ENCODE results near the gene KBTBD7. TPM values are rescaled to one million over a fixed set of nuclear protein-coding genes. Genes with fewer than 3 reads are reported as not detected.

Gene KBTBD7
- 9.3 TPM for polyA plus RNA-seq (2013, experiment 1 of 2)
- polyA plus RNA-seq (2013, experiment 2 of 2) = 9.6 TPM

GRCh38 chr13:41193919-41194824, at the start of gene KBTBD7:
KBTBD7 (minus strand) TSS chr13:41194569; CDS start chr13:41194257, 312 bp downstream.
- peak within 1 kb of the TSS; percentile 96 for H3K56ac ChIP-seq (ENCODE audit: low read length)
- H2BK15ac ChIP-seq (replicated peaks; ENCODE audit: low read depth) = no peak within 1 kb of the TSS
- WGBS (ENCODE audit: extremely low coverage, insufficient coverage, low lambda C conversion rate) = no CpG with 5 or more reads among the region's 66 CpGs
- peaks cover 4% of the 10 kb centered on the region for H3K79me2 ChIP-seq (ENCODE audit: control insufficient read depth, insufficient read depth, low read length)
- peaks cover 7% of the 10 kb centered on the region for H3K79me1 ChIP-seq (ENCODE audit: low read length)
- peak within 1 kb of the TSS; percentile 74 for H2BK5ac ChIP-seq (ENCODE audit: low read length)
- peak within 1 kb of the TSS; percentile 57 for H3K4ac ChIP-seq (ENCODE audit: low read depth, low read length)
- peak within 1 kb of the TSS; percentile 98 for H3K23ac ChIP-seq (ENCODE audit: low read length)
- peak; percentile 98 for DNase-seq
- H3K27ac ChIP-seq (ENCODE audit: low read depth, low read length) = peak within 1 kb of the TSS; percentile 92
- H3K9ac ChIP-seq (ENCODE audit: low read length) = peak within 1 kb of the TSS; percentile 89
- no peak within 1 kb of the TSS for H3K18ac ChIP-seq (ENCODE audit: low read length)
- no peak within 1 kb of the TSS for H2AK5ac ChIP-seq (ENCODE audit: low read length)
- no peaks in the 10 kb centered on the region for H3K27me3 ChIP-seq (ENCODE audit: insufficient read depth, low read length, poor library complexity)
- no peaks in the 10 kb centered on the region for H3K36me3 ChIP-seq (ENCODE audit: control insufficient read depth, insufficient read depth, low read length)
- no peak within 1 kb of the TSS for H4K8ac ChIP-seq (ENCODE audit: low read depth, low read length)
- no peak within 1 kb of the TSS for H4K5ac ChIP-seq (ENCODE audit: low read length)
- H3K4me1 ChIP-seq (ENCODE audit: control insufficient read depth, low read depth, low read length) = peaks cover 5% of the 10 kb centered on the region
- no peak within 1 kb of the TSS for H2BK120ac ChIP-seq (ENCODE audit: low read depth, low read length)
- H3K4me3 ChIP-seq (ENCODE audit: low read length) = peak within 1 kb of the TSS; percentile 80
- peak within 1 kb of the TSS; percentile 75 for H3K4me2 ChIP-seq (ENCODE audit: low read length)

- no peak for DNase-seq
- H2BK120ac ChIP-seq (ENCODE audit: low read depth, low read length) = no peak overlapping the region
- no peaks in the 10 kb centered on the region for H3K79me2 ChIP-seq (ENCODE audit: control insufficient read depth, insufficient read depth, low read length)
- H2BK15ac ChIP-seq (replicated peaks; ENCODE audit: low read depth) = no peak overlapping the region
- no peak overlapping the region for H3K27ac ChIP-seq (ENCODE audit: low read depth, low read length)
- no peaks in the 10 kb centered on the region for H3K79me1 ChIP-seq (ENCODE audit: low read length)
- no peaks in the 10 kb centered on the region for H3K27me3 ChIP-seq (ENCODE audit: insufficient read depth, low read length, poor library complexity)
- H3K4ac ChIP-seq (ENCODE audit: low read depth, low read length) = no peak overlapping the region
- no CpG with 5 or more reads among the region's 4 CpGs for WGBS (ENCODE audit: extremely low coverage, insufficient coverage, low lambda C conversion rate)
- no peak overlapping the region for H4K8ac ChIP-seq (ENCODE audit: low read depth, low read length)
- no peaks in the 10 kb centered on the region for H3K36me3 ChIP-seq (ENCODE audit: control insufficient read depth, insufficient read depth, low read length)
- no peak overlapping the region for H3K56ac ChIP-seq (ENCODE audit: low read length)
- no peak overlapping the region for H4K5ac ChIP-seq (ENCODE audit: low read length)
- no peak overlapping the region for H3K18ac ChIP-seq (ENCODE audit: low read length)
- H3K9ac ChIP-seq (ENCODE audit: low read length) = no peak overlapping the region
- H3K4me2 ChIP-seq (ENCODE audit: low read length) = no peak overlapping the region
- H3K4me1 ChIP-seq (ENCODE audit: control insufficient read depth, low read depth, low read length) = no peaks in the 10 kb centered on the region
- no peak overlapping the region for H2BK5ac ChIP-seq (ENCODE audit: low read length)
- no peak overlapping the region for H3K23ac ChIP-seq (ENCODE audit: low read length)
- no peak overlapping the region for H3K4me3 ChIP-seq (ENCODE audit: low read length)
- no peak overlapping the region for H2AK5ac ChIP-seq (ENCODE audit: low read length)
Observed at GRCh38 chr13:41241626-41242025, 47.3 kb upstream of the KBTBD7 start.

GRCh38 chr13:41236369-41236768, 42.0 kb upstream of the KBTBD7 start:
- Histone ChIP-seq H3K56ac (ENCODE audit: low read length) (no peak overlapping the region), H3K4ac (ENCODE audit: low read depth, low read length) (no peak overlapping the region), H4K5ac (ENCODE audit: low read length) (no peak overlapping the region), H3K27ac (ENCODE audit: low read depth, low read length) (no peak overlapping the region), H3K18ac (ENCODE audit: low read length) (no peak overlapping the region), H2BK120ac (ENCODE audit: low read depth, low read length) (no peak overlapping the region), H3K23ac (ENCODE audit: low read length) (no peak overlapping the region), H3K4me1 (ENCODE audit: control insufficient read depth, low read depth, low read length) (no peaks in the 10 kb centered on the region), H3K27me3 (ENCODE audit: insufficient read depth, low read length, poor library complexity) (no peaks in the 10 kb centered on the region), H3K4me3 (ENCODE audit: low read length) (no peak overlapping the region), H2AK5ac (ENCODE audit: low read length) (no peak overlapping the region), H3K4me2 (ENCODE audit: low read length) (no peak overlapping the region), H2BK5ac (ENCODE audit: low read length) (no peak overlapping the region), H3K79me1 (ENCODE audit: low read length) (no peaks in the 10 kb centered on the region), H4K8ac (ENCODE audit: low read depth, low read length) (no peak overlapping the region), H2BK15ac (replicated peaks; ENCODE audit: low read depth) (no peak overlapping the region), H3K9ac (ENCODE audit: low read length) (no peak overlapping the region), H3K36me3 (ENCODE audit: control insufficient read depth, insufficient read depth, low read length) (no peaks in the 10 kb centered on the region), H3K79me2 (ENCODE audit: control insufficient read depth, insufficient read depth, low read length) (no peaks in the 10 kb centered on the region)
- WGBS (ENCODE audit: extremely low coverage, insufficient coverage, low lambda C conversion rate) = no CpG with 5 or more reads among the region's 1 CpG
- DNase-seq = no peak

GRCh38 chr13:41232578-41233480, 38.5 kb upstream of the KBTBD7 start:
- no peak for DNase-seq
- Histone ChIP-seq H3K9ac (ENCODE audit: low read length) (no peak overlapping the region), H2AK5ac (ENCODE audit: low read length) (no peak overlapping the region), H2BK5ac (ENCODE audit: low read length) (no peak overlapping the region), H3K4ac (ENCODE audit: low read depth, low read length) (no peak overlapping the region), H3K27me3 (ENCODE audit: insufficient read depth, low read length, poor library complexity) (no peaks in the 10 kb centered on the region), H4K5ac (ENCODE audit: low read length) (no peak overlapping the region), H3K79me2 (ENCODE audit: control insufficient read depth, insufficient read depth, low read length) (no peaks in the 10 kb centered on the region), H4K8ac (ENCODE audit: low read depth, low read length) (no peak overlapping the region), H3K79me1 (ENCODE audit: low read length) (no peaks in the 10 kb centered on the region), H3K56ac (ENCODE audit: low read length) (no peak overlapping the region), H2BK15ac (replicated peaks; ENCODE audit: low read depth) (no peak overlapping the region), H3K18ac (ENCODE audit: low read length) (no peak overlapping the region), H3K27ac (ENCODE audit: low read depth, low read length) (no peak overlapping the region), H3K36me3 (ENCODE audit: control insufficient read depth, insufficient read depth, low read length) (no peaks in the 10 kb centered on the region), H3K4me1 (ENCODE audit: control insufficient read depth, low read depth, low read length) (no peaks in the 10 kb centered on the region), H2BK120ac (ENCODE audit: low read depth, low read length) (no peak overlapping the region), H3K4me3 (ENCODE audit: low read length) (no peak overlapping the region), H3K23ac (ENCODE audit: low read length) (no peak overlapping the region), H3K4me2 (ENCODE audit: low read length) (no peak overlapping the region)
- 100% methylated on average over 2 of the region's 4 CpGs for WGBS (ENCODE audit: extremely low coverage, insufficient coverage, low lambda C conversion rate)

GRCh38 chr13:41231786-41232185, 37.4 kb upstream of the KBTBD7 start:
- Histone ChIP-seq H4K5ac (ENCODE audit: low read length) (no peak overlapping the region), H3K79me1 (ENCODE audit: low read length) (no peaks in the 10 kb centered on the region), H3K18ac (ENCODE audit: low read length) (no peak overlapping the region), H2BK120ac (ENCODE audit: low read depth, low read length) (no peak overlapping the region), H2BK15ac (replicated peaks; ENCODE audit: low read depth) (no peak overlapping the region), H3K79me2 (ENCODE audit: control insufficient read depth, insufficient read depth, low read length) (no peaks in the 10 kb centered on the region), H3K27me3 (ENCODE audit: insufficient read depth, low read length, poor library complexity) (no peaks in the 10 kb centered on the region), H3K27ac (ENCODE audit: low read depth, low read length) (no peak overlapping the region), H4K8ac (ENCODE audit: low read depth, low read length) (no peak overlapping the region), H3K36me3 (ENCODE audit: control insufficient read depth, insufficient read depth, low read length) (no peaks in the 10 kb centered on the region), H2BK5ac (ENCODE audit: low read length) (no peak overlapping the region), H3K9ac (ENCODE audit: low read length) (no peak overlapping the region), H3K4me2 (ENCODE audit: low read length) (no peak overlapping the region), H3K4me1 (ENCODE audit: control insufficient read depth, low read depth, low read length) (no peaks in the 10 kb centered on the region), H3K23ac (ENCODE audit: low read length) (no peak overlapping the region), H3K56ac (ENCODE audit: low read length) (no peak overlapping the region), H2AK5ac (ENCODE audit: low read length) (no peak overlapping the region), H3K4ac (ENCODE audit: low read depth, low read length) (no peak overlapping the region), H3K4me3 (ENCODE audit: low read length) (no peak overlapping the region)
- peak; percentile 8 for DNase-seq
- WGBS (ENCODE audit: extremely low coverage, insufficient coverage, low lambda C conversion rate) = no CpG with 5 or more reads among the region's 3 CpGs

All from mesendoderm (in vitro differentiated cells).